K562 (cell line): ENCODE results near the gene CDC42SE2. TPM values are rescaled to one million over a fixed set of nuclear protein-coding genes. Genes with fewer than 3 reads are reported as not detected.

Experiments used
- AFF4 ChIP-seq: sonication (generic); formaldehyde crosslinking; IDR thresholded peaks from 2 replicates; pipeline ENCODE4 v1.8.0; 2023; ENCODE audit warnings: mild to moderate bottlenecking, missing genetic modification reagents
- ARHGAP35 ChIP-seq: fragments of 450-650 bp; IDR thresholded peaks from 2 replicates; pipeline ENCODE4 v1.6.1; 2018; ENCODE audit not compliant: partially characterized antibody
- CREB3L1 ChIP-seq: fragments of 450-650 bp; IDR thresholded peaks from 2 replicates; pipeline ENCODE4 v1.6.1; 2014; ENCODE audit warnings: low read depth, mild to moderate bottlenecking, moderate library complexity, borderline replicate concordance
- CUX1 ChIP-seq: fragments of 200-800 bp; sonication (Bioruptor generic); IDR thresholded peaks from 2 replicates; pipeline ENCODE4 v1.6.1; 2016; ENCODE audit warnings: missing genetic modification characterization, missing compliant biosample characterization
- ETV5 ChIP-seq: sonication (generic); formaldehyde crosslinking; IDR thresholded peaks from 2 replicates; pipeline ENCODE4 v1.4.0; 2020; ENCODE audit warnings: low read depth, mild to moderate bottlenecking, missing genetic modification reagents
- JUNB ChIP-seq: fragments of 450-650 bp; formaldehyde crosslinking; conservative IDR thresholded peaks from 2 replicates; pipeline ENCODE4 v1.4.0; 2020; ENCODE audit warnings: mild to moderate bottlenecking
- NR0B1 ChIP-seq: fragments of 450-650 bp; IDR thresholded peaks from one replicate; pipeline ENCODE4 v1.6.1; 2018; ENCODE audit warnings: mild to moderate bottlenecking, moderate library complexity; ENCODE audit not compliant: partially characterized antibody
- SAFB2 ChIP-seq: fragments of 200-400 bp; formaldehyde crosslinking; IDR thresholded peaks from 2 replicates; pipeline ENCODE4 v1.6.1; 2018; ENCODE audit warnings: borderline replicate concordance, low read length, low read depth, moderate library complexity; ENCODE audit not compliant: severe bottlenecking
- ZNF551 ChIP-seq: fragments of 250-450 bp; sonication (Bioruptor Pico); IDR thresholded peaks from 2 replicates; pipeline ENCODE4 v1.5.0; 2021; ENCODE audit warnings: mild to moderate bottlenecking, moderate library complexity
- polyA plus RNA-seq, 8 experiments: library from polyadenylated mRNA; depleted of rRNA in 4 of 8; stranded (reverse) in 5 of 8; unstranded in 3 of 8; fragments of >200 nt; fragmentation: Nextera tagmentation in 2 of 8; fragmentation: Illumina TruSeq in 1 of 8; extraction: Ambion mirVana in 2 of 8; extraction: Trizol in 1 of 8; gene quantifications; 2 replicates each; pipeline versions ENCODE4 v1.2.1 to v1.2.3, GENCODE V29; 2011 to 2014; ENCODE audit warnings: inconsistent platforms in 1 of 8, missing spikeins in 1 of 8
- total RNA-seq, 7 experiments: library from RNA; depleted of rRNA in 6 of 7; stranded (reverse); fragments of >200 nt in 6 of 7; fragmentation: Illumina TruSeq in 2 of 7; extraction: Trizol in 2 of 7; gene quantifications; 2 replicates each; pipeline versions ENCODE4 v1.2.1 to v1.2.3, GENCODE V29; 2011 to 2021; ENCODE audit warnings: low replicate concordance in 1 of 7
- TF ChIP-seq, protein P1 (sequence below), 3 experiments: IDR thresholded peaks in 2 of 3; conservative IDR thresholded peaks in 1 of 3; 2 replicates each; pipeline ENCODE4 v1.5.1; 2011 to 2012; ENCODE audit warnings: low read length in 3 of 3, mild to moderate bottlenecking in 3 of 3, control low read depth in 2 of 3, improper control_type of control experiment in 1 of 3, inconsistent platforms in 1 of 3, low read depth in 1 of 3, mixed read lengths in 1 of 3, moderate library complexity in 1 of 3; ENCODE audit not compliant: insufficient read depth in 2 of 3

CDC42SE2 gene
- total and polyA plus RNA-seq, 9 of the 15 experiments (the other 6 are each of a cell fraction or from before 2014, with no cell fraction given): 24.8 to 44.3 (median 32.7) TPM

- no peak for TF ChIP-seq JUNB (CRISPR knock-in tag)
- no peak for TF ChIP-seq ETV5 (CRISPR knock-in tag)
- no peak for TF ChIP-seq SAFB2
- no peak for TF ChIP-seq ARHGAP35
- TF ChIP-seq AFF4 (CRISPR knock-in tag): no peak
- TF ChIP-seq CREB3L1: no peak
- TF ChIP-seq ZNF551 (CRISPR knock-in tag): no peak
- no peak for TF ChIP-seq CUX1
- TF ChIP-seq NR0B1: no peak
- TF ChIP-seq, protein P1, sequence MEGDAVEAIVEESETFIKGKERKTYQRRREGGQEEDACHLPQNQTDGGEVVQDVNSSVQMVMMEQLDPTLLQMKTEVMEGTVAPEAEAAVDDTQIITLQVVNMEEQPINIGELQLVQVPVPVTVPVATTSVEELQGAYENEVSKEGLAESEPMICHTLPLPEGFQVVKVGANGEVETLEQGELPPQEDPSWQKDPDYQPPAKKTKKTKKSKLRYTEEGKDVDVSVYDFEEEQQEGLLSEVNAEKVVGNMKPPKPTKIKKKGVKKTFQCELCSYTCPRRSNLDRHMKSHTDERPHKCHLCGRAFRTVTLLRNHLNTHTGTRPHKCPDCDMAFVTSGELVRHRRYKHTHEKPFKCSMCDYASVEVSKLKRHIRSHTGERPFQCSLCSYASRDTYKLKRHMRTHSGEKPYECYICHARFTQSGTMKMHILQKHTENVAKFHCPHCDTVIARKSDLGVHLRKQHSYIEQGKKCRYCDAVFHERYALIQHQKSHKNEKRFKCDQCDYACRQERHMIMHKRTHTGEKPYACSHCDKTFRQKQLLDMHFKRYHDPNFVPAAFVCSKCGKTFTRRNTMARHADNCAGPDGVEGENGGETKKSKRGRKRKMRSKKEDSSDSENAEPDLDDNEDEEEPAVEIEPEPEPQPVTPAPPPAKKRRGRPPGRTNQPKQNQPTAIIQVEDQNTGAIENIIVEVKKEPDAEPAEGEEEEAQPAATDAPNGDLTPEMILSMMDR (IDR thresholded peaks at IDR 0.05 in 2 of 3, conservative IDR thresholded peaks at IDR 0.05 in 1 of 3; ENCODE audit: insufficient read depth in 2 of 3, low read depth in 1 of 3, low read length in 3 of 3): no peak
Observed at GRCh38 chr5:131364507-131365050, 100.7 kb downstream of the CDC42SE2 start (continued).
